H9 (cell line): ENCODE data around the gene STK10. TPM values are rescaled to one million over a fixed set of nuclear protein-coding genes. Genes with fewer than 3 reads are reported as not detected.

ENCODE experiments used
- DNase-seq: peaks from one replicate; pipeline ENCODE4 v3.0.0-alpha.2; 2017
- H2AFZ ChIP-seq: one replicate; pipeline ENCODE4 v1.6.1; 2013; ENCODE audit warnings: mild to moderate bottlenecking, low read length, control low read depth, moderate library complexity
- H2AK5ac ChIP-seq: 2 replicates; pipeline ENCODE4 v1.6.1; 2013; ENCODE audit warnings: low read length, control low read depth, mixed read lengths; ENCODE audit not compliant: insufficient read length
- H2BK120ac ChIP-seq: one replicate; pipeline ENCODE4 v1.6.1; 2013; ENCODE audit warnings: low read depth, mild to moderate bottlenecking, low read length, control low read depth, inconsistent platforms; ENCODE audit not compliant: poor library complexity, severe bottlenecking
- H2BK12ac ChIP-seq: 2 replicates; pipeline ENCODE4 v1.6.1; 2013; ENCODE audit warnings: low read length, control low read depth, mixed read lengths, low read depth; ENCODE audit not compliant: insufficient read length
- H2BK15ac ChIP-seq: 2 replicates; pipeline ENCODE4 v1.6.1; 2013; ENCODE audit warnings: low read depth, low read length, control low read depth
- H2BK20ac ChIP-seq: one replicate; pipeline ENCODE4 v1.6.1; 2013; ENCODE audit warnings: low read depth, mild to moderate bottlenecking, low read length, control low read depth, inconsistent platforms; ENCODE audit not compliant: poor library complexity, severe bottlenecking
- H2BK5ac ChIP-seq: 2 replicates; pipeline ENCODE4 v1.6.1; 2013; ENCODE audit warnings: low read length, control low read depth, mixed read lengths; ENCODE audit not compliant: insufficient read length
- H3K14ac ChIP-seq: 2 replicates; pipeline ENCODE4 v1.6.1; 2013; ENCODE audit warnings: low read length, control low read depth; ENCODE audit not compliant: insufficient read depth
- H3K18ac ChIP-seq: 2 replicates; pipeline ENCODE4 v1.6.1; 2013; ENCODE audit warnings: low read depth, mild to moderate bottlenecking, mixed read lengths, low read length, control low read depth; ENCODE audit not compliant: insufficient read length
- H3K23ac ChIP-seq: 2 replicates; pipeline ENCODE4 v1.6.1; 2013; ENCODE audit warnings: low read length, control low read depth, mixed read lengths, low read depth; ENCODE audit not compliant: insufficient read length
- H3K23me2 ChIP-seq: 2 replicates; pipeline ENCODE4 v1.6.1; 2013; ENCODE audit warnings: low read depth, mild to moderate bottlenecking, mixed read lengths, low read length, control low read depth; ENCODE audit not compliant: insufficient read length, poor library complexity, severe bottlenecking
- H3K27ac ChIP-seq: 2 replicates; pipeline ENCODE4 v1.5.1; 2013; ENCODE audit warnings: low read length, control low read depth, mixed read lengths, low read depth; ENCODE audit not compliant: insufficient read length
- H3K27me3 ChIP-seq: 2 replicates; pipeline ENCODE4 v1.6.1; 2013; ENCODE audit warnings: low read length, control low read depth, inconsistent platforms; ENCODE audit not compliant: insufficient read depth
- H3K4ac ChIP-seq: 2 replicates; pipeline ENCODE4 v1.6.1; 2013; ENCODE audit warnings: low read depth, mild to moderate bottlenecking, control low read depth, inconsistent platforms, low read length, moderate library complexity
- H3K4me1 ChIP-seq: 2 replicates; pipeline ENCODE4 v1.6.1; 2013; ENCODE audit warnings: low read length, control low read depth, inconsistent platforms; ENCODE audit not compliant: insufficient read depth
- H3K4me2 ChIP-seq: 2 replicates; pipeline ENCODE4 v1.6.1; 2013; ENCODE audit warnings: low read length, control low read depth, mixed read lengths; ENCODE audit not compliant: insufficient read length, insufficient read depth
- H3K56ac ChIP-seq: 2 replicates; pipeline ENCODE4 v1.6.1; 2013; ENCODE audit warnings: low read depth, mild to moderate bottlenecking, mixed read lengths, low read length, control low read depth; ENCODE audit not compliant: insufficient read length
- H3K79me1 ChIP-seq: 2 replicates; pipeline ENCODE4 v1.6.1; 2013; ENCODE audit warnings: low read depth, mild to moderate bottlenecking, moderate library complexity, low read length, control low read depth, inconsistent platforms; ENCODE audit not compliant: insufficient read depth, poor library complexity, severe bottlenecking
- H3K79me2 ChIP-seq: 2 replicates; pipeline ENCODE4 v1.6.1; 2013; ENCODE audit warnings: low read length, control low read depth, inconsistent platforms; ENCODE audit not compliant: insufficient read depth
- H3K9ac ChIP-seq: 2 replicates; pipeline ENCODE4 v1.6.1; 2013; ENCODE audit warnings: low read length, control low read depth, mixed read lengths; ENCODE audit not compliant: insufficient read length; ENCODE audit errors: extremely low read depth
- H3K9me3 ChIP-seq: one replicate; pipeline ENCODE4 v1.6.1; 2013; ENCODE audit warnings: low read depth, low read length, inconsistent platforms; ENCODE audit not compliant: control insufficient read depth
- H3T11ph ChIP-seq: one replicate; pipeline ENCODE4 v1.6.1; 2013; ENCODE audit warnings: mild to moderate bottlenecking, low read length, control low read depth, inconsistent platforms
- H4K20me1 ChIP-seq: one replicate; pipeline ENCODE4 v1.6.1; 2013; ENCODE audit not compliant: control insufficient read depth, insufficient read length, insufficient read depth
- H4K5ac ChIP-seq: 2 replicates; pipeline ENCODE4 v1.6.1; 2013; ENCODE audit warnings: low read depth, mild to moderate bottlenecking, mixed read lengths, low read length, control low read depth; ENCODE audit not compliant: insufficient read length
- H4K8ac ChIP-seq: replicated peaks from 2 replicates; pipeline ENCODE4 v1.6.1; 2013; ENCODE audit warnings: low read length, control low read depth, mixed read lengths, low read depth; ENCODE audit not compliant: insufficient read length
- H4K91ac ChIP-seq: 2 replicates; pipeline ENCODE4 v1.6.1; 2013; ENCODE audit warnings: low read depth, mild to moderate bottlenecking, moderate library complexity, mixed read lengths, low read length, control low read depth; ENCODE audit not compliant: insufficient read length
- H3K27ac Mint-ChIP-seq, 3 experiments: 2 replicates in 2 of 3; 3 replicates in 1 of 3; pipeline ENCODE4 v1.8.0; 2020 to 2021; ENCODE audit warnings: mixed read lengths in 3 of 3, mild to moderate bottlenecking in 1 of 3, moderate library complexity in 1 of 3
- H3K27me3 Mint-ChIP-seq: 2 replicates; pipeline ENCODE4 v1.8.0; 2021; ENCODE audit warnings: low read depth, mild to moderate bottlenecking, moderate library complexity, mixed read lengths
- H3K36me3 Mint-ChIP-seq, 3 experiments: 2 replicates in 2 of 3; 3 replicates in 1 of 3; pipeline ENCODE4 v1.8.0; 2020 to 2021; ENCODE audit warnings: low read depth in 3 of 3, mixed read lengths in 3 of 3; ENCODE audit not compliant: insufficient read depth in 1 of 3
- H3K4me1 Mint-ChIP-seq, 2 experiments: 2 replicates each; pipeline ENCODE4 v1.8.0; 2020; ENCODE audit warnings: mixed read lengths in 2 of 2
- H3K4me3 Mint-ChIP-seq, 2 experiments: 2 replicates in 1 of 2; 3 replicates in 1 of 2; pipeline ENCODE4 v1.8.0; 2020 to 2021; ENCODE audit warnings: mild to moderate bottlenecking in 2 of 2, mixed read lengths in 2 of 2, moderate library complexity in 1 of 2
- H3K9me3 Mint-ChIP-seq, 2 experiments: 2 replicates in 1 of 2; 3 replicates in 1 of 2; pipeline ENCODE4 v1.8.0; 2020; ENCODE audit warnings: mild to moderate bottlenecking in 2 of 2, mixed read lengths in 2 of 2, moderate library complexity in 1 of 2
- WGBS: extraction: QIAGEN DNeasy Blood & Tissue Kit; methylation state at CpG from one replicate; pipeline ENCODE4 v1.1.7; 2013; ENCODE audit warnings: missing lambda C conversion rate, low lambda C conversion rate, mixed read lengths; ENCODE audit not compliant: insufficient read length; ENCODE audit errors: extremely low coverage; 5-methylcytosine and 5-hydroxymethylcytosine counted together
- total RNA-seq: library from RNA; stranded (reverse); gene quantifications from 2 replicates; pipeline ENCODE4 v1.2.1, GENCODE V29; 2021
- TF ChIP-seq, protein P1 (sequence below): fragments of 200-600 bp; sonication (generic); conservative IDR thresholded peaks from 3 replicates; pipeline ENCODE4 v1.8.0; 2021; ENCODE audit warnings: antibody characterized with exemption, mild to moderate bottlenecking

Gene STK10
- total RNA-seq, 1 experiment from 2014 or later: 14.6 TPM

DNA sequence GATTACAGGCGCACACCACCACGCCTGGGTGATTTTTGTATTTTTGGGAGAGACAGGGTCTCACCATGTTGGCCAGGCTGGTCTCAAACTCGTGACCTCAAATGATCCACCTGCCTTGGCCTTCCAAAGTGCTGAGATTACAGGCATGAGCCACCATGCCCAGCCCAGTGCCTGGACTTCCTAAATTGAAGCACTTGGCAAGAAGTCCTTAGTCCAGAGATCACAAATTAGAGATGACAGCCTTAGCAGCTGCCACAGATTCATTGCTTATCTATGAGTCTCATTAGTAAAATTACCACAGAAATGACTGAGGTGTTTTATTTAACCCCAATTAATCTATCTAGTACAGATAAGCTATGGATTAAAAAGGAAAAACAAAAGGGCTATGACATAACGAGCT, 25.1 kb upstream of the STK10 start:
- Histone ChIP-seq H3T11ph (no peak overlapping the region), H4K5ac (no peak overlapping the region), H2AK5ac (no peak overlapping the region), H2BK5ac (no peak overlapping the region), H2BK20ac (no peak overlapping the region), H3K18ac (no peak overlapping the region), H3K9ac (no peak overlapping the region), H2AFZ (no peak overlapping the region), H3K27ac (no peak overlapping the region), H3K14ac (no peak overlapping the region), H3K4me1 (no peaks in the 10 kb centered on the region), H3K79me1 (peaks cover 7% of the 10 kb centered on the region), H3K23me2 (no peaks in the 10 kb centered on the region), H3K79me2 (no peaks in the 10 kb centered on the region; the same call in 1 of the 2 replicates), H4K91ac (no peak overlapping the region), H3K4me2 (no peak overlapping the region), H4K8ac (no peak overlapping the region), H2BK15ac (no peak overlapping the region), H2BK120ac (no peak overlapping the region), H2BK12ac (no peak overlapping the region), H3K4ac (no peak overlapping the region), H4K20me1 (no peaks in the 10 kb centered on the region), H3K56ac (no peak overlapping the region), H3K23ac (no peak overlapping the region), H3K27me3 (no peaks in the 10 kb centered on the region), H3K9me3 (no peaks in the 10 kb centered on the region)
- Mint-ChIP-seq H3K27ac (peak overlapping the region in 1 of 3 experiments; percentile 35; a peak in 1 of 7 replicates), H3K36me3 (peaks cover 18 to 65% (median 64%) of the 10 kb centered on the region in 3 experiments), H3K9me3 (no peaks in the 10 kb centered on the region), H3K4me3 (no peak overlapping the region), H3K4me1 (0 out of 4 replicates have a peak, but pooled peaks cover 0 to 2% of the 10 kb centered on the region in 2 experiments), H3K27me3 (no peaks in the 10 kb centered on the region)
- no peak for DNase-seq
- TF ChIP-seq, protein P1, sequence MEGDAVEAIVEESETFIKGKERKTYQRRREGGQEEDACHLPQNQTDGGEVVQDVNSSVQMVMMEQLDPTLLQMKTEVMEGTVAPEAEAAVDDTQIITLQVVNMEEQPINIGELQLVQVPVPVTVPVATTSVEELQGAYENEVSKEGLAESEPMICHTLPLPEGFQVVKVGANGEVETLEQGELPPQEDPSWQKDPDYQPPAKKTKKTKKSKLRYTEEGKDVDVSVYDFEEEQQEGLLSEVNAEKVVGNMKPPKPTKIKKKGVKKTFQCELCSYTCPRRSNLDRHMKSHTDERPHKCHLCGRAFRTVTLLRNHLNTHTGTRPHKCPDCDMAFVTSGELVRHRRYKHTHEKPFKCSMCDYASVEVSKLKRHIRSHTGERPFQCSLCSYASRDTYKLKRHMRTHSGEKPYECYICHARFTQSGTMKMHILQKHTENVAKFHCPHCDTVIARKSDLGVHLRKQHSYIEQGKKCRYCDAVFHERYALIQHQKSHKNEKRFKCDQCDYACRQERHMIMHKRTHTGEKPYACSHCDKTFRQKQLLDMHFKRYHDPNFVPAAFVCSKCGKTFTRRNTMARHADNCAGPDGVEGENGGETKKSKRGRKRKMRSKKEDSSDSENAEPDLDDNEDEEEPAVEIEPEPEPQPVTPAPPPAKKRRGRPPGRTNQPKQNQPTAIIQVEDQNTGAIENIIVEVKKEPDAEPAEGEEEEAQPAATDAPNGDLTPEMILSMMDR: no peak
- WGBS: no CpG with 5 or more reads among the region's 4 CpGs
